NCI-H1417 (cell line): ENCODE measurements around the gene TYMP.

Experiments
- DNase-seq, 3 experiments: peaks; one replicate each; lab custom pipeline; 2025; lab: John Stamatoyannopoulos, UW

The TYMP gene

DNA sequence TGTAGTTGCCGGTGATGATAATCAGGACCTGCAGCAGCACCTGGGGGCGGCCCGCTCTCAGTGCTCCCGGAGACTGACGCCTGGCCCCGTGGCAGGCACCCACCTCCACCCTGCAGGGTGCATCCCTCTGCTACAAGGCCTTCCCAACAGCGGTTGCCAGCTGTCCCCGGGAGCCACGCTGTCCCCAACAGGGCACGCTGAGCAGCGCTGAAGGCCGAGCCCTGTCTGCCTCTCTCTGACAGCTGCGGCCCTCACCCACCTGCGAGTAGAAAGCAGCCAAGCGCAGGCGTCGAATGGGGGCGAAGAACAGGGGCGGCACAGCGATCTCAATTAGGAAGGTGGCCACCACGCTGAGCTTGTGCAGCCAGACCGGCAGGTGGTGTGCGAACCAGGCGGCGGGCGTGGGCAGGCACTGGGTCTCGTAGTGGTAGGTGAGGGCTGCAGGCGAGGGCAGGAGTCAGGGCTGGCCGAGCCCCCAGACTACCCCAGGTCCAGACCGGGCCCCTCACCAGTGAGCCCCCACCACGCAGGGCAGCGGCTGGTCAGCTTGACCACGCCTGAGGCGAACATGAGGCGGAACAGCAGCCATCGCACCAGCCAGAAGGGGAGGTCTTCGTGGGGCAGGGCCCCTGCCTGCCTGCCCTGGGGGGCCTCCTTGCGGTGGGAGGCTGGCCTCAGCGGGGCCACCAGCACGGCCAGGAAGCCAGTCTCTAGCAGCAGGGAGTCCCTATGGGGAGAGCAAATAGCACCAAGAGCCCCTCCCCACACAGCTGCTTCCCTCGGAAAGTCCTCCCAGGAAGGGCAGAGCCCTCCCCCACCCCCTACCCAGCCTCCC is 23.8 kb downstream of the TYMP start:
- peak in 2 of 3 experiments; percentile 76 to 93 for DNase-seq

DNA sequence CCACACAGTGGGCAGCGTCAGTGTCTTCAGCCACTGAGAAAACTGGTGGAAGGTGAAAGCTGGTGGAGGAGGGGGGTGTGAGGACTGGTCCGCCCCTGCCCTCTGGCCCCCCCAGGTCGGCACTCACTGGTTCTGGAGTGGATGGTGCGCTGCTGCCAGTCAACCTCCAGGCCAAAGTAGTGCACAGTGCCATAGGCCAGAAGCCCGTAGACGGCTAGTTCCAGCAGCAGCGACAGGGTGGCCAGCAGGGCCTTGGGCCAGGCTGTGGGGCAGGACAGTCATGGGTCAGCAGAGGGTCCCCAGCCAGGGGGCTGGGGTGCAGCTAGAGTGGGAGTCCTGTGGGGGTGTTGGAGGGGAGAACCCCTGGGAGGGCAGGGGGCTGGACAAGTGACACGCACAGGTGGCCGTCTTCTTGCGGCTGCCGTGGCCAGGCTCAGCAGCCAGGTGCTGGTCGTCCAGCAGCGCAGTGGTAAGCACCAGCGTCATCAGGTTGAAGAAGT is 24.5 kb downstream of the TYMP start:
- no peak for DNase-seq

GRCh38 chr22:50504369-50505211 is 25.2 kb downstream of the TYMP start:
- no peak for DNase-seq

GRCh38 chr22:50503475-50504145 is 26.2 kb downstream of the TYMP start:
- no peak for DNase-seq

GRCh38 chr22:50502628-50503474 is 27.0 kb downstream of the TYMP start:
- DNase-seq, result no peak

- DNase-seq, result no peak
These were observed 27.7 kb downstream of the TYMP start for GRCh38 chr22:50502096-50502495.

DNA sequence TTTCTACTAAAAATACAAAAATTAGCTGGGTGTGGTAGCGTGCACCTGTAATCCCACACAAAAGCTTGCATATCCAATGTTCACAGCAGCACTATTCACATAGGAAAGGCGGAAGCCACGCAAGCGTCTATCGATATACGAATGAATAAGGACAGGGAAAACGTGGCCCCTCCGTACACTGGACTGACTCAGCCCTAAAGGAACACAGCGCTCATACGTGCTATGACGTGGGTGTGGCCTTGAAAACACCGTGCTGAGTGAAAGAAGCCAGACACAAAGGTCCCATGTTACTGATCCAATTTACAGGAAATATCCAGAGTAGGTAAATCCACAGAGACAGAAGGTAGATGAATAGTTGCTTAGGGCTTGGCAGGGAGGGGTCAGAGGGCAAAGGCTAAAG is 29.4 kb downstream of the TYMP start:
- no peak for DNase-seq

- DNase-seq, result peak in 2 of 3 experiments; percentile 35 to 61
These were observed 31.4 kb downstream of the TYMP start for GRCh38 chr22:50498322-50498890.

- DNase-seq, result no peak
These were observed 32.7 kb downstream of the TYMP start for GRCh38 chr22:50497093-50497492.

GRCh38 chr22:50490531-50491308 is 39.1 kb downstream of the TYMP start:
- no peak for DNase-seq

- DNase-seq, result no peak
These were observed 40.2 kb downstream of the TYMP start for GRCh38 chr22:50489363-50490243.

GRCh38 chr22:50488886-50489285 is 40.9 kb downstream of the TYMP start:
- DNase-seq, result no peak

DNA sequence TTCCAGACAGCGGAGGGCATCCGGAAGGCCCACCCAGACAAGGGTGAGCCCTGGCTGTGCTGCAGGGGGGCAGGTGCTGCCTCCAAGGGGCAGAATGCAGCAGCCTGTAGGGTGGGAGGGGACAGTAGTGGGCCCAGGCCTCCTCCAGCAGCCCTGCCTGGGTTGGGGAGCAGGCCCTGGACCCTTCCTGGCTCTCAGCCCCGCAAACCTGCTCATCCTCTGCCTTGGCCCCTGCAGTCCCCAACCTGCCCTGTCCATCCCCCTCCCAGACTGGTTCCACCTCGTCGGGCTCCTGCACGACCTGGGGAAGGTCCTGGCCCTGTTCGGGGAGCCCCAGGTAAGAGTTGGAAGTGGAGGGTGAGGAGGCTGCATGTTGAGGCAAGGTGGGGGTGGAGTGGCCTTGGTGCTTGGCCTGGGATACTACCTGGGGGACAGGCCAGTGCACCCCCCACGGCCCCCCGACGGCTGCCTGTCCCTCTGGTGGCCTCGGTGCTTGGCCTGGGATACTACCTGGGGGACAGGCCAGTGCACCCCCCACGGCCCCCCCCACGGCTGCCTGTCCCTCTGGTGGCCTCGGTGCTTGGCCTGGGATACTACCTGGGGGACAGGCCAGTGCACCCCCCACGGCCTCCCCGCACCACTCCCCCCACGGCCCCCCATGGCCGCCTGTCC is 41.7 kb downstream of the TYMP start:
- DNase-seq, result no peak

GRCh38 chr22:50487290-50488005 is 42.4 kb downstream of the TYMP start:
- DNase-seq, result no peak

DNA sequence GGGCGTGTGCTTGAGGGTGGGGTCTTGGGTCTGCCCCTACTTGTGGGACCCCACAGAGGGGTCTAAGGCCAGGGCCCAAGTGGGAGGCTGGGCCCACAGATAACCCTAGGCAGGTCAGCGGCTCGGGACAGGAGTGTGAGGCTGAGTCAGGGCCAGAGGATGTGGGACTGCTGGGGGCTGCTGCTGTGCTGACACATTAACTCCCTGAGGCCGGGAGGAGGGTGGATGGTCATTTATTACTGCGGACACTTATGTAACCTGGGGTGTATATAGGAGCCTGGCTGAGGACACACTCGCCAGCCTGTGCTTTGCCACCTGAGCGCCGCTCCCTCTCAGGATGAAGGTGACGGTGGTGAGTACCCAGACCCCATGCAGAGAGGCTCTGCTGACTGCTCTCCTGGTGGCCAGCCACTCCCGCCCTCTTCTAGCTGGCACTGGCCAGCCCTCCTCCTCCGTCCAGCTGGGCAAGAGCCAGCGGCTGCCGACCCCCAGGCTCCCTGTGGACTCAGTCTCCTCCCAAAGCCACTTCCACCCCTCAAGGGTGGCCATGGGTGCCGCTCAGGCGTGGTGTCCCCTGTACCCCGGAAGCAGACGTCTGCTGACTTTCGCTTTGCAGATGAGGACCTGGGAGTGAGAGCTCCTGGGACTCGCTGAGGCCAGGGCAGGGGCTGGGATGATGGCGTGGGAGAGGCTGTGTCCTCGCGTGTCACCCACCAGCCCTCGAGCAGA is 43.1 kb downstream of the TYMP start, which contains the start of gene MIOX:
Gene MIOX (plus strand): TSS at position 299 of the 729 bp plus-strand sequence. CDS start 39 bp downstream, at position 338.
- DNase-seq, result peak in 2 of 3 experiments; percentile 18 to 23

DNA sequence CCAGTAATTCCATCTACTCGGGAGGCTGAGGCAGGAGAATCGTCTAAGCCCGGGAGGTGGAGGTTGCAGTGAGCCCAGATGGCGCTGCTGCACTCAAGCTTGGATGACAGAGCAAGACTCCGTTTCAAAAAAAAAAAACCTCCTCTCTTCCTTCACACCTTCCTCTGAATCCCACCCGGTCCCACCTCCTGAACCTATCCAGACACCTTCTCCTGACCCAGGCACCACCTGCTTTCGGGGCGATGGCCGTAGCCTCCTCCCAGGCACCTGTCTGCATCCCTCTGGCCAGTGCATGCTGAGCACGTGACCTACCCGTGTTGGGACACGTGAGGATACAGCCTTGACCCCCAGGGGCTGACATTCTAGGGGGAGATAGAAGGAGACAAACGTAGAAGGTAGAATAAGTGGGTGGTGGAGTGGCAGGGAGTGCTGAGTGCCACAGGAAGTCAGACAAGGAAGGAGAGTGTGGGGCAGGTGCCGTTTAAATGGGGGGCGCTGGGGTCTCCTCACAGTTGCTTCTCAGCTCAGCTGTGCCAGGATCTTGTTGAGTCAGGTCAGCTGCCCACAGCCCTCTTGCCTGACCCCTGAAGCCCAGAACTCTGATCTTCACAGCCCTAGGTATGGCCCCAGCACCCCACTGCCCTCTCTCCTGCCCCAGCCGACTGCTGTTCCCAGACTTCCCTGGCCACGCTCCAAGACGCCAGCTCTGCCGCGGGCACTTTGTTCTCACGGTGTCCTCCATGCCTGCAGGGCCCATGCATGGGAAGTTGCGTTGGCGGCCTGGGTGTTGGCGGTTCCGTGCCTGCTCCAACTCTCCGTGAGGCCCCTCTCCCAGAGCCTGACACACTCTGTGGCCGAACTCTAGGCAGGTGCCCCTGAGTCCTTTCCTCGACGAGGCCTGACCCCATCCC is 44.3 kb downstream of the TYMP start:
- no peak for DNase-seq
